NCI-H2227 treated with DMSO at 0.1 percent for 48 hours (cell line): ENCODE data around the gene IFT27.

Source experiments
- DNase-seq: peaks from one replicate; lab custom pipeline; 2025; lab: John Stamatoyannopoulos, UW

IFT27 gene, protein sequence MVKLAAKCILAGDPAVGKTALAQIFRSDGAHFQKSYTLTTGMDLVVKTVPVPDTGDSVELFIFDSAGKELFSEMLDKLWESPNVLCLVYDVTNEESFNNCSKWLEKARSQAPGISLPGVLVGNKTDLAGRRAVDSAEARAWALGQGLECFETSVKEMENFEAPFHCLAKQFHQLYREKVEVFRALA

DNA sequence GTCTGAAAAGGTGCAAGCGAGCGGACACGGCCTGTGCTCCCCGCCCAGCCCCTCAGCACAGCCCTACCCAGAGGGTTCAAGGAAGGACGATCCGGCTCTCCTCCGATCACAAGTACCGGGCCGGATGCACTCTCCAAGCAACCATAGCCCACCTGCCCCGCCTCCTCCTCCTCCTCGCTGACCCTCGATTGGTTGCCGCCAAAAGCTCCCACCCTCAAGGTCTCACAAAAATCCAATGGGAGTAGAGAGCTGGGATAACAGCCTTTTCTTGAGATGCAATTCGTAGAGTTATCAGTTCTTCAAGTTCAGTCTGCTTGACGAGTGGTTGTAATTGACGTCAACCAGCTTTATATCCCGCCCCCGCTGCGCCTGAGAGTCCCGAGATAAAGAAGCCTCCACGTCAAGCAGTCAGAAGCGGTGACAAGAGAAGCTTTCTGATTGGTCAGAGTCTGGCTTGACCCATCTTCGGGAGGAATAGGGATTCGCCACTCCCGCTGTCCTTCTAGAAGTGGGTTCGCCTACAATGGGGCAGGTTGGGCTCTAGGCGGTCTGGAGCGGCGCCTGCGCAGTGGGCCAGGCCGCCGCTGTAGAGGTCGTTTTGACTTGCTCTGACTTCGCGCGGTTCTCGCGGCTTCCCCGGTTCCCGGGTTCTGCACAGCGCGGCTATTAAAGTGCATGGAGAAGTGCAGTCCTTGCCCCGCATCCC, at the start of gene IFT27:
TSS of gene IFT27 (minus strand) at position 156 of the 706 bp plus-strand sequence. CDS start 412 bp downstream, outside the sequence.
- DNase-seq: peak; percentile 95

DNA sequence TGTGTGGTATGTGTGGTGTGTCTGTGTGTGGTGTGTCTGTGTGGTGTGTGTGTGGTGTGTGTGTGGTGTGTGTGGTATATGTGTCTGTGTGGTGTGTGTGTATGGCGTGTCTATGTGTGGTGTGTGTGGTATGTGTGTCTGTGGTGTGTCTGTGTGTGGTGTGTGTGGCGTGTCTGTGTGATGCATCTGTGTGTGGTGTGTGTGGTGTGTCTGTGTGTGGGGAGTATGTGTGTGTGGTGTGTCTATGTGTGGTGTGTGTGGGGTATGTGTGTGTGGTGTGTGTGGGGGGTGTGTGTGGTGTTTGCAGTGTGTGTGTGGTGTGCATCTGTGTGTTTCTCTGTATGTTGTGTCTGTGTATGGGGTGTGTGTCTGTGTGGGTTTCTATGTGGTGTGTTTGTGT, 48.7 kb upstream of the IFT27 start:
- DNase-seq: no peak

GRCh38 chr22:36823186-36823839, 47.4 kb upstream of the IFT27 start:
- DNase-seq: no peak

GRCh38 chr22:36822581-36822980, 46.7 kb upstream of the IFT27 start:
- DNase-seq: no peak

DNA sequence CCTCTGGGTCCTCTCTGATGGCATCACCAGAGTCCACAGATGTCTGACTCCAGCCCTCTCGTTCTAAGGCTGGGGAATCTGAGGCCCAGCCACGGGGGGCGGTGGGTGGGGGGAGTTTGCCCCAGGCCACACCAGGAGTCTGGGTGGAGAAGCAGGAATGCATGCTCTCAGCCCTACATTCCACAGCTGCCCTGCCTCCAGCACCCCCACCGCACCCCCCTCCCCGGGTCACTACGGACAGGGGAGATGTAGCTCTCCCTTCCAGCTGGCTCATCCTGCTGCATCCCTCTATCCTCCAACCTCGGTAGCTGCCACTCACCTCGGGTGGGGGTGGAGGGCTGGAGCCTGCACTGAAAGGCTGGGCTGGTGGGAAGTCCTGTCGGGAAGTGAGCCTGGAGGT, 43.2 kb upstream of the IFT27 start:
- no peak for DNase-seq

- DNase-seq: no peak
Observed at GRCh38 chr22:36818010-36818642, 42.2 kb upstream of the IFT27 start.

GRCh38 chr22:36817525-36817848, 41.6 kb upstream of the IFT27 start:
- DNase-seq: no peak

DNA sequence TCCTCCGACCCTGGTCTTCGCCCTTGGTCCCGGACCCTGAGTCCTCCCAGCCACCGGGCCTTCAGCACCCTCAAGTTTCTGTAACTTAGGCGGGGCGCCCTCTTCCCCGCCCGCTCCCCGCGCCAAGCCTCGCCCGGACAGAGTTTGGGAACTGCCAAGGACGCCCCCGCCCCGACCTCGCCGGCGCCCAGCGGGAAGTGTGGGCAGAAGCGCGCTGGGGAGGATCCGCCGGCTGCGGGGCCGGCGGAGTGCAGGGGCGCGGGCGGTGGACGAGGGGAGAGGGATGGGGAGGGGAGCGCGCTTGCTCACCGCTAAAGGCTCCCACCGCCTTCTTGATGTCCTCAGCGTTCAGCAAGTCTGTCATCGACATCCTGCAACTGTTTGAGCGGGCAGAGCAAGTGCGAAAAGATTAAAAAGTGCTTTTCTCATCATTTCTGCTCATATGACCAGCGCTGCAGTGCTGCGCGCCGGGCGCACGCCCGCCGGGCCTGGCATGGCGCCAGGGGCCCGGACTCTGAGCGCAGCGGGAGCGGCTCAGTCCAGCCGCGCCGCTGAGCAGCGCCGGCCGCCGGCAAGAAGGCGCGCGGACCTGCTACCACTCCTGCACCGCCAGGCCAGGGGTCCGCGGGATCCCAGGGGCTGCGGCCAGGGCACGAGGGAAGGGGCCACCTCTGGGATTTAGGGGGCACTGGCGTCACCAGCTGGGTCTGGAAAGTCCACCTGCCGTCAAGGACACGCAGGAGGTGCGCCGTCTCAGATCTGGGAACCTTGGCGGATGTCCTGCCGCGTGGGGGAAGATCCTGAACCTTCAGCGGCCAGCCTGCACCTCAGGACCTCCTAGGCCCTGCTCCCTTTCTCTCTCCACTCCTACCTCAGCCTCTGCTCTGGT, 41.0 kb upstream of the IFT27 start, which contains the start of gene PVALB:
TSS of gene PVALB (minus strand) at position 400 of the 889 bp plus-strand sequence. CDS start at position 370, 30 bp downstream.
- peak; percentile 14 for DNase-seq

- DNase-seq: no peak
Observed at GRCh38 chr22:36816339-36816635, 40.4 kb upstream of the IFT27 start.

- no peak for DNase-seq
Observed at GRCh38 chr22:36815558-36816338, 39.8 kb upstream of the IFT27 start.

DNA sequence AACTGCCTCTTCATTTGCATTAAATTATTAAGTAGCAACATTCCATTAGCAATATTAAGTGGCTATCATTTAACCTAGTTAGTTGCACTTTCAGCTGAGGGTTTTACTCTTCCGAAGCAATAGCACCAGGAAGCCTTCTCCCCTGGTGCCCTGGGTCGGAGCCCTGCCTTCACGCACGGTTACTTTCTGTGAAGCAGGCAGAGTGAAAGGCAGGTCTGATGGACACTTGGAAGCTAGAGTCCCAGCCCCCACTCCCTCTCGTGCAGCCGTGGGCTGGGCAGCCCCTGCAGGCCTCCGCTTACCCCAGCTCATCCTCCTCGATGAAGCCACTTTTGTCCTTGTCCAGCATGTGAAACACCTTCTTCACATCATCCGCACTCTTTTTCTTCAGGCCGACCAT, 38.9 kb upstream of the IFT27 start:
- DNase-seq: no peak

DNA sequence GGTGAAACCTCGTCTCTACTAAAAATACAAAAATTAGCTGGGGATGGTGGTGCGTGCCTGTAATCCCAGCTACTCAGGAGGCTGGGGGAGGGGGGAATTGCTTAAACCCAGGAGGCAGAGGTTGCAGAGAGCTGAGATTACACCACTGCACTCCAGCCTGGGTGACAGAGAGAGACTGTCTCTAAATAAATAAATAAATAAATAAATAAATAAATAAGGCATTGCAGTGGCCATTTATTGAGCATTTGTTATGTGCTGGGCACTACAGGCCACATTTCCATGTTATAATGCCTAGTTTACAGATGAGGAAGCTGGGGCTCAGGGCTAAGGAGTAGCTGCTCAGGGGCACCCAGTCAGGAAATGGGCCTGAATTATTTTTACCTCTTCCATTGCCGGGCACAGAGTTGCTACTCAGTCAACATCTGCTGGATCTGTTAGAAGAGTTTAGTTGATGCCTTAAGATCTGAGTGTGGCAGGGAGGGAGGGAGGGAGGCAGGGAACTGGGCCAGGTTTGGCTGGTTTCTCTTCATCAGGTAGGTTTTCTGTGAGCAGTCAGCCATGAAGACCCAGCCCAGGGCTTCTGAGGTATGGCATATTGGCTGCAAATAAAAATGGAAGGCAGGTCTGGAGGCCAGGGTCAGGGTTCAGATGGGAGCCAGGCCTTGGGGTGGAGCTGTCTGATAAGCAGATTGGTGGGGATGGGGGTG, 35.3 kb upstream of the IFT27 start:
- DNase-seq: no peak

DNA sequence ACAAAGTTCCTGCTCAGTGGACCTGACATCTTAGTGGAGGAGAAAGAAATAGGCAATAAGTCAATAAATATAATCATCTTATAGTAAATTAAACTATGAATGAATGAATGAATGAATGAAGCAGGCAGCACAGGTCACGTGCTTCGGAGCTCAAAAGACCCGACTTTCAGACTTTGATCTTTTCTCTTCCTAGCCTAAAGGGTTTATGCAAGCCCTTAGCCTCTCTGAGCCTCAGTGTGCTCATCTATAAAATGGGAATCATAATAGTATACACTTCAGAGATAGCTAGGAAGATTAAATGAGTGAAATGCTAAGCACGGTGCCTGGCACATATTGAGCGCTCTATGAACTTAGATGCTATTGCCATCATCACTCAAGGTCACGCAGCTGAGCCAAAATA, 33.4 kb upstream of the IFT27 start:
- no peak for DNase-seq

- no peak for DNase-seq
Observed at GRCh38 chr22:36808721-36809344, 32.9 kb upstream of the IFT27 start.

GRCh38 chr22:36807627-36808026, 31.7 kb upstream of the IFT27 start:
- no peak for DNase-seq

DNA sequence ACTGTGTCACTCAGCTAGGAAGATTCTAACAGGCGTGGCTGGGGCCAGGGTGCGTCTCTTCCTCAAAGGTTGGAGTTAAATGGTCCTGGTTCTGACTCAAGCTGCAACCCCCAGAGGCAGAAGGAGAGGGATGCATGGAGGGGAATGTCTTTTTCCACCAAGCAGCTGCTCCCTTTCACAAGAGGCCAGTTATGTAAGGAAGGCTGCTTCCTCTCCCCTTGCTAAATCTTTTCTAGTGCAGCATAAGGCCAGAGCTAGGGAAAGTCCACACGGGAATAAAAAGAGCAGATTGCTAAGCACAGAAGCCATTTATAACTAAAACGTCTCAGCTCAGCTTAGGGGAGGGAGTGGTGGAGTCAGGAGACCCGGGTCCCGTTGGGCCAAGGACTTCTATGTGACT, 30.9 kb upstream of the IFT27 start:
- DNase-seq: no peak

- DNase-seq: no peak
Observed at GRCh38 chr22:36803358-36803757, 27.4 kb upstream of the IFT27 start.

- no peak for DNase-seq
Observed at GRCh38 chr22:36798674-36799066, 22.8 kb upstream of the IFT27 start.

GRCh38 chr22:36797911-36798673, 22.2 kb upstream of the IFT27 start:
- peak; percentile 5 for DNase-seq
